Measurements from ENCODE around the gene TGFB3.
"Not testable (repeated sequence)": the region's sequence is repeated elsewhere in the genome, so short reads cannot be mapped to it uniquely, and the experiment has no call there.

DNA sequence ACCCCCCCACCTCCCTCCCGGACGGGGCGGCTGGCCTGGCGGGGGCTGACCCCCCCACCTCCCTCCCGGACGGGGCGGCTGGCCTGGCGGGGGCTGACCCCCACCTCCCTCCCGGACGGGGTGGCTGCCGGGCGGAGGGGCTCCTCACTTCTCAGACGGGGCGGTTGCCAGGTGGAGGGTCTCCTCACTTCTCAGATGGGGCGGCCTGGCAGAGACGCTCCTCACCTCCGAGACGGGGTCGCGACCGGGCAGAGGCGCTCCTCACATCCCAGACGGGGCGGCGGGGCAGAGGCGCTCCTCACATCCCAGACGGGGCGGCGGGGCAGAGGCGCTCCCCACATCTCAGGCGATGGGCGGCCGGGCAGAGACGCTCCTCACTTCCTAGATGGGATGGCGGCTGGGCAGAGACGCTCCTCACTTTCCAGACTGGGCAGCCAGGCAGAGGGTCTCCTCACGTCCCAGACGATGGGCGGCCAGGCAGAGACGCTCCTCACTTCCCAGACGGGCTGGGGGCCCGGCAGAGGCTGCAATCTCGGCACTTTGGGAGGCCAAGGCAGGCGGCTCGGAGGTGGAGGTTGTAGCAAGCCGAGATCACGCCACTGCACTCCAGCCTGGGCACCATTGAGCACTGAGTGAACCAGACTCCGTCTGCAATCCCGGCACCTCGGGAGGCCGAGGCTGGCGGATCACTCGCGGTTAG lies 56.5 kb downstream of the TGFB3 start:
- not testable (repeated sequence) for TF ChIP-seq SMARCE1 (IDR thresholded peaks at IDR 0.05; ENCODE audit: borderline replicate concordance); EP300 (IDR thresholded peaks at IDR 0.05; ENCODE audit: low read depth in 2 of 2, low read length in 2 of 2); EP300 (CRISPR knock-in tag; IDR thresholded peaks at IDR 0.05; ENCODE audit: borderline replicate concordance); U2AF1 (optimal IDR thresholded peaks at IDR 0.05; ENCODE audit: low read depth, low read length); SRF (IDR thresholded peaks at IDR 0.05; ENCODE audit: low read depth, low read length); ZNF577 (CRISPR knock-in tag; IDR thresholded peaks at IDR 0.05; ENCODE audit: borderline replicate concordance, low read depth); ZNF552 (CRISPR knock-in tag; IDR thresholded peaks at IDR 0.05; ENCODE audit: borderline replicate concordance)
- TF ChIP-seq, protein P1, sequence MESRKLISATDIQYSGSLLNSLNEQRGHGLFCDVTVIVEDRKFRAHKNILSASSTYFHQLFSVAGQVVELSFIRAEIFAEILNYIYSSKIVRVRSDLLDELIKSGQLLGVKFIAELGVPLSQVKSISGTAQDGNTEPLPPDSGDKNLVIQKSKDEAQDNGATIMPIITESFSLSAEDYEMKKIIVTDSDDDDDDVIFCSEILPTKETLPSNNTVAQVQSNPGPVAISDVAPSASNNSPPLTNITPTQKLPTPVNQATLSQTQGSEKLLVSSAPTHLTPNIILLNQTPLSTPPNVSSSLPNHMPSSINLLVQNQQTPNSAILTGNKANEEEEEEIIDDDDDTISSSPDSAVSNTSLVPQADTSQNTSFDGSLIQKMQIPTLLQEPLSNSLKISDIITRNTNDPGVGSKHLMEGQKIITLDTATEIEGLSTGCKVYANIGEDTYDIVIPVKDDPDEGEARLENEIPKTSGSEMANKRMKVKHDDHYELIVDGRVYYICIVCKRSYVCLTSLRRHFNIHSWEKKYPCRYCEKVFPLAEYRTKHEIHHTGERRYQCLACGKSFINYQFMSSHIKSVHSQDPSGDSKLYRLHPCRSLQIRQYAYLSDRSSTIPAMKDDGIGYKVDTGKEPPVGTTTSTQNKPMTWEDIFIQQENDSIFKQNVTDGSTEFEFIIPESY (CRISPR knock-in tag; IDR thresholded peaks at IDR 0.05): not testable (repeated sequence)
